GM23338 (cell line): Measurements from ENCODE around the gene MED27. TPM values are rescaled to one million over a fixed set of nuclear protein-coding genes. Genes with fewer than 3 reads are reported as not detected.

ENCODE experiments used
- ATAC-seq: fragments of 200-7000 bp; cut with Tn5 transposase; 3 replicates; pipeline ENCODE4 v1.9.1; 2020
- DNase-seq: peaks from one replicate; pipeline ENCODE4 v3.0.0-alpha.2; 2015; ENCODE audit warnings: low spot score
- H2AFZ ChIP-seq: fragments of 200-600 bp; sonication (generic); 2 replicates; pipeline ENCODE4 v1.8.0; 2016; ENCODE audit warnings: antibody characterized with exemption, mild to moderate bottlenecking, moderate library complexity
- H3F3A ChIP-seq: fragments of 200-600 bp; sonication (generic); replicated peaks from 2 replicates; pipeline ENCODE4 v1.8.0; 2017; ENCODE audit warnings: antibody characterized with exemption, mixed run types, low read depth
- H3K27ac ChIP-seq: fragments of 200-600 bp; sonication (generic); 2 replicates; pipeline ENCODE4 v1.6.1; 2016; ENCODE audit warnings: low read depth
- H3K27me3 ChIP-seq: fragments of 200-600 bp; sonication (generic); 2 replicates; pipeline ENCODE4 v1.8.0; 2016; ENCODE audit warnings: mild to moderate bottlenecking, mixed run types, moderate library complexity; ENCODE audit not compliant: insufficient read depth
- H3K36me3 ChIP-seq: fragments of 200-600 bp; sonication (generic); 2 replicates; pipeline ENCODE4 v1.8.0; 2016; ENCODE audit warnings: mild to moderate bottlenecking; ENCODE audit not compliant: insufficient read depth
- H3K4me1 ChIP-seq: fragments of 200-600 bp; sonication (generic); 2 replicates; pipeline ENCODE4 v1.8.0; 2016; ENCODE audit warnings: mild to moderate bottlenecking, moderate library complexity; ENCODE audit not compliant: insufficient read depth
- H3K4me2 ChIP-seq: fragments of 200-600 bp; sonication (generic); 2 replicates; pipeline ENCODE4 v1.7.1; 2017; ENCODE audit warnings: mixed run types
- H3K4me3 ChIP-seq: fragments of 200-600 bp; sonication (generic); 2 replicates; pipeline ENCODE4 v1.6.1; 2016; ENCODE audit warnings: mixed run types
- H3K79me2 ChIP-seq: fragments of 200-600 bp; sonication (generic); replicated peaks from 2 replicates; pipeline ENCODE4 v1.8.0; 2017; ENCODE audit warnings: mild to moderate bottlenecking; ENCODE audit not compliant: insufficient read depth
- H3K9me2 ChIP-seq: fragments of 200-600 bp; sonication (generic); 2 replicates; pipeline ENCODE4 v1.8.0; 2017; ENCODE audit not compliant: insufficient read depth
- H4K20me1 ChIP-seq: fragments of 200-600 bp; sonication (generic); replicated peaks from 2 replicates; pipeline ENCODE4 v1.8.0; 2017; ENCODE audit warnings: mild to moderate bottlenecking; ENCODE audit not compliant: insufficient read depth
- H3K27ac Mint-ChIP-seq: 2 replicates; pipeline ENCODE4 v1.8.0; 2020; ENCODE audit warnings: inconsistent platforms, mild to moderate bottlenecking, moderate library complexity, mixed read lengths
- H3K27me3 Mint-ChIP-seq: 3 replicates; pipeline ENCODE4 v1.8.0; 2022; ENCODE audit warnings: low read depth, mild to moderate bottlenecking, moderate library complexity, mixed read lengths, inconsistent platforms; ENCODE audit not compliant: insufficient read depth, poor library complexity
- H3K36me3 Mint-ChIP-seq: 3 replicates; pipeline ENCODE4 v1.8.0; 2021; ENCODE audit warnings: low read depth, mild to moderate bottlenecking, inconsistent platforms, moderate library complexity, mixed read lengths
- H3K4me1 Mint-ChIP-seq: 3 replicates; pipeline ENCODE4 v1.8.0; 2020; ENCODE audit warnings: mild to moderate bottlenecking, inconsistent platforms, mixed read lengths
- H3K4me3 Mint-ChIP-seq: 3 replicates; pipeline ENCODE4 v1.8.0; 2021; ENCODE audit warnings: moderate library complexity, mild to moderate bottlenecking, inconsistent platforms, mixed read lengths
- H3K9me3 Mint-ChIP-seq: 3 replicates; pipeline ENCODE4 v1.8.0; 2020; ENCODE audit warnings: moderate library complexity, mild to moderate bottlenecking, inconsistent platforms, mixed read lengths
- CREB1 ChIP-seq: fragments of 250-450 bp; sonication (Bioruptor Pico); IDR thresholded peaks from 2 replicates; pipeline ENCODE4 v1.5.0; 2020; ENCODE audit warnings: low read depth, mild to moderate bottlenecking, moderate library complexity
- EZH2 ChIP-seq: fragments of 200-600 bp; sonication (generic); IDR thresholded peaks from one replicate; pipeline ENCODE4 v1.8.0; 2017; ENCODE audit warnings: antibody characterized with exemption, mild to moderate bottlenecking, low read depth; ENCODE audit not compliant: unreplicated experiment
- EZH2phosphoT487 ChIP-seq: fragments of 200-600 bp; sonication (generic); IDR thresholded peaks from one replicate; pipeline ENCODE4 v1.8.1; 2018; ENCODE audit warnings: antibody characterized with exemption; ENCODE audit not compliant: unreplicated experiment
- NANOG ChIP-seq: IDR thresholded peaks from 2 replicates; pipeline ENCODE4 v1.6.1; 2016; ENCODE audit warnings: antibody characterized with exemption, borderline replicate concordance
- STAT1 ChIP-seq: IDR thresholded peaks from one replicate; pipeline ENCODE4 v1.6.1; 2016; ENCODE audit warnings: antibody characterized with exemption; ENCODE audit not compliant: unreplicated experiment
- ZNF114 ChIP-seq: fragments of 250-450 bp; sonication (Bioruptor Pico); IDR thresholded peaks from 2 replicates; pipeline ENCODE4 v1.5.0; 2020; ENCODE audit warnings: mild to moderate bottlenecking, moderate library complexity
- ZNF331 ChIP-seq: fragments of 250-450 bp; sonication (Bioruptor Pico); IDR thresholded peaks from 2 replicates; pipeline ENCODE4 v1.5.0; 2020; ENCODE audit warnings: low read depth, mild to moderate bottlenecking, moderate library complexity
- polyA plus RNA-seq: library from polyadenylated mRNA; unstranded; fragments of >200 nt; fragmentation: Nextera tagmentation; extraction: Ambion mirVana; gene quantifications from 2 replicates; pipeline ENCODE4 v1.2.1, GENCODE V29; 2016
- total RNA-seq: library from RNA; depleted of rRNA; stranded (reverse); fragments of >200 nt; shearing (Covaris generic); gene quantifications from 2 replicates; pipeline ENCODE4 v1.2.3, GENCODE V29; 2014
- TF ChIP-seq, protein P1 (sequence below), 2 experiments: fragments of 200-600 bp in 1 of 2; sonication (generic) in 1 of 2; conservative IDR thresholded peaks; 2 replicates each; pipeline versions ENCODE4 v1.5.1 to v1.6.1; 2016 to 2017; ENCODE audit warnings: antibody characterized with exemption in 2 of 2, low read depth in 2 of 2, mild to moderate bottlenecking in 2 of 2, moderate library complexity in 1 of 2
- TF ChIP-seq, protein P2 (sequence below): fragments of 250-450 bp; sonication (Bioruptor Pico); IDR thresholded peaks from 2 replicates; pipeline ENCODE4 v1.5.0; 2020; ENCODE audit warnings: mild to moderate bottlenecking, moderate library complexity

The MED27 gene
- total and polyA plus RNA-seq, 2 experiments from 2014 or later: 30.6 to 35.0 TPM

DNA sequence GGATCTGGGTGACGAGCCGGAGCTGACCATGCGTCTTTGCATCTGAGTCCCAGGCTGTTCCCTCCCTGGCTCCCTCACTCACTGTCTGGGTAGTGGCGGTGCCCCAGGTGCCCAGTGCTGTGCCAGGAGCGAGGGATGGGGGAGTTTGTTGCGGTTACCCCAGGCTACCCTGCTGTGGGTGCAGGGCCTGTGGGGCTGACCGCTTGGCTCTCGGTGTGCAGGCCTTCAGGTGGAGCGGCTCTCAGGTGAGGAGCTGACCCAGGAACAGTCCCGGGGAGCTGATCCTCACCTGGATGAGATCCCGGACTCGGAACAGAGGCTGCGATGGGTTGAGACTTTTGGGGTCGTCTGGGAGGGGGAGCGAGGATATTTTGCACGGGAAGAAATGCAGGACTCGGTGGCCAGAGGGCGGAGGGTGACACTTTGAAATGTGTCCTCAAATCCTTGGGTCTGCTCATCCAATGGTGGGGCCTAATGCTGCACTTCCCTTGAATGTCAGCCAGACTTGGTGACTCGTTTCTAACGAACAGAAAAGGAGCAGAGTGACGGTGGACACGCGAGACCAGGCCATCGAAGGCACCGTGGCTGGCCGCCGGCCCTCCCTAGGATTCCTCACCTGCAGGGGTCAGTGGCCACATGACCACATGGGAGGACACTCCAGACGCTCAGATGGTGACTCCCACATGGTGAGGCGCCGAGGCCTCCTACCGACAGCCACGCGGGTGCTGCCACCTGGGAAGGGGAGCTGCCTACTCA lies 235.5 kb downstream of the MED27 start:
- no peaks in the 10 kb centered on the region for H3K9me2 ChIP-seq
- no peaks in the 10 kb centered on the region for H3K27me3 ChIP-seq
- H3K79me2 ChIP-seq: no peaks in the 10 kb centered on the region
- H3F3A ChIP-seq: no peaks in the 10 kb centered on the region
- Mint-ChIP-seq H3K36me3 (no peaks in the 10 kb centered on the region; the same call in 2 of the 3 replicates), H3K4me1 (peaks cover 9% of the 10 kb centered on the region; the same call in 2 of the 3 replicates), H3K9me3 (no peaks in the 10 kb centered on the region; the same call in 1 of the 3 replicates), H3K27ac (no peak overlapping the region), H3K27me3 (peaks cover 10% of the 10 kb centered on the region), H3K4me3 (no peak overlapping the region)
- no peak overlapping the region for H2AFZ ChIP-seq
- no peaks in the 10 kb centered on the region for H4K20me1 ChIP-seq
- no peak for TF ChIP-seq NANOG
- H3K36me3 ChIP-seq: no peaks in the 10 kb centered on the region
- H3K4me2 ChIP-seq: no peak overlapping the region
- ATAC-seq: no peak
- H3K4me1 ChIP-seq: no peaks in the 10 kb centered on the region
- no peak overlapping the region for H3K4me3 ChIP-seq
- H3K27ac ChIP-seq: no peak overlapping the region
- DNase-seq: no peak

DNA sequence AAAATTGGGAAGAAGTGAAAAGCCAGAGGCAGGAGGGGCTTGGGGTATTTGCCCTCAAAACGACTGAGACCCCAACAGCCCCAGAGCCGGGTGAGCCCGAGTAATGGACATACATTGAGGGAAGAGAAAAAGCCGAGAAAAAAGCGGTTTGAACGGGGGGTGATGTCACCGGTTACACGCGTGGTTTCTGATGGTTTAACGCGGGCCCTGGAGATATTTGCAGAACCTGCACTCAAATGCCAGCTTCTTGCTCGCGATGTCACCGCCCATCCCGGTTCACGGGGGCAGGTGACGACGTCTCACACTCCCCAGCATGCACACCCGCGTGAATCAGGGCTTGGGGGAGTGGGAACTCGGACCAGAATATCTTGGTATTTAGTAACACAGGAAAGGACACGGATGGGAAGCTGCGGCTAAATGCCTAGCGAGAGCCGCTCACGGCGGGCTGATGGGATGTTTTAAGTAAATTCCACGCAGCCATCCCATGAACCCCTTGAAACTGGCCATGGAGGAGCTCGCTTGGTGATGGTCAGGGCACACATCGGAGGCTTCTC lies 237.8 kb downstream of the MED27 start:
- DNase-seq (no peak), ATAC-seq (no peak)
- H3K27me3 ChIP-seq: no peaks in the 10 kb centered on the region
- H3K36me3 ChIP-seq: no peaks in the 10 kb centered on the region
- no peaks in the 10 kb centered on the region for H4K20me1 ChIP-seq
- H2AFZ ChIP-seq: no peak overlapping the region
- no peaks in the 10 kb centered on the region for H3F3A ChIP-seq
- no peaks in the 10 kb centered on the region for H3K9me2 ChIP-seq
- no peaks in the 10 kb centered on the region; the same call in 2 of the 3 replicates for H3K9me3 Mint-ChIP-seq
- peaks cover 8% of the 10 kb centered on the region for H3K27me3 Mint-ChIP-seq
- H3K27ac Mint-ChIP-seq: no peak overlapping the region
- H3K36me3 Mint-ChIP-seq: no peaks in the 10 kb centered on the region
- H3K4me1 Mint-ChIP-seq: peaks cover 16% of the 10 kb centered on the region
- no peaks in the 10 kb centered on the region for H3K79me2 ChIP-seq
- H3K27ac ChIP-seq: no peak overlapping the region
- no peak overlapping the region for H3K4me2 ChIP-seq
- no peaks in the 10 kb centered on the region for H3K4me1 ChIP-seq
- no peak overlapping the region for H3K4me3 Mint-ChIP-seq
- H3K4me3 ChIP-seq: no peak overlapping the region
- TF ChIP-seq STAT1: no peak
- TF ChIP-seq EZH2phosphoT487: no peak
- no peak for TF ChIP-seq CREB1 (CRISPR knock-in tag)
- TF ChIP-seq, protein P1, sequence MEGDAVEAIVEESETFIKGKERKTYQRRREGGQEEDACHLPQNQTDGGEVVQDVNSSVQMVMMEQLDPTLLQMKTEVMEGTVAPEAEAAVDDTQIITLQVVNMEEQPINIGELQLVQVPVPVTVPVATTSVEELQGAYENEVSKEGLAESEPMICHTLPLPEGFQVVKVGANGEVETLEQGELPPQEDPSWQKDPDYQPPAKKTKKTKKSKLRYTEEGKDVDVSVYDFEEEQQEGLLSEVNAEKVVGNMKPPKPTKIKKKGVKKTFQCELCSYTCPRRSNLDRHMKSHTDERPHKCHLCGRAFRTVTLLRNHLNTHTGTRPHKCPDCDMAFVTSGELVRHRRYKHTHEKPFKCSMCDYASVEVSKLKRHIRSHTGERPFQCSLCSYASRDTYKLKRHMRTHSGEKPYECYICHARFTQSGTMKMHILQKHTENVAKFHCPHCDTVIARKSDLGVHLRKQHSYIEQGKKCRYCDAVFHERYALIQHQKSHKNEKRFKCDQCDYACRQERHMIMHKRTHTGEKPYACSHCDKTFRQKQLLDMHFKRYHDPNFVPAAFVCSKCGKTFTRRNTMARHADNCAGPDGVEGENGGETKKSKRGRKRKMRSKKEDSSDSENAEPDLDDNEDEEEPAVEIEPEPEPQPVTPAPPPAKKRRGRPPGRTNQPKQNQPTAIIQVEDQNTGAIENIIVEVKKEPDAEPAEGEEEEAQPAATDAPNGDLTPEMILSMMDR (conservative IDR thresholded peaks at IDR 0.05; ENCODE audit: low read depth in 2 of 2): no peak
- TF ChIP-seq ZNF114 (CRISPR knock-in tag): no peak
- TF ChIP-seq EZH2: no peak
- TF ChIP-seq ZNF331 (CRISPR knock-in tag): no peak
- TF ChIP-seq, protein P2, sequence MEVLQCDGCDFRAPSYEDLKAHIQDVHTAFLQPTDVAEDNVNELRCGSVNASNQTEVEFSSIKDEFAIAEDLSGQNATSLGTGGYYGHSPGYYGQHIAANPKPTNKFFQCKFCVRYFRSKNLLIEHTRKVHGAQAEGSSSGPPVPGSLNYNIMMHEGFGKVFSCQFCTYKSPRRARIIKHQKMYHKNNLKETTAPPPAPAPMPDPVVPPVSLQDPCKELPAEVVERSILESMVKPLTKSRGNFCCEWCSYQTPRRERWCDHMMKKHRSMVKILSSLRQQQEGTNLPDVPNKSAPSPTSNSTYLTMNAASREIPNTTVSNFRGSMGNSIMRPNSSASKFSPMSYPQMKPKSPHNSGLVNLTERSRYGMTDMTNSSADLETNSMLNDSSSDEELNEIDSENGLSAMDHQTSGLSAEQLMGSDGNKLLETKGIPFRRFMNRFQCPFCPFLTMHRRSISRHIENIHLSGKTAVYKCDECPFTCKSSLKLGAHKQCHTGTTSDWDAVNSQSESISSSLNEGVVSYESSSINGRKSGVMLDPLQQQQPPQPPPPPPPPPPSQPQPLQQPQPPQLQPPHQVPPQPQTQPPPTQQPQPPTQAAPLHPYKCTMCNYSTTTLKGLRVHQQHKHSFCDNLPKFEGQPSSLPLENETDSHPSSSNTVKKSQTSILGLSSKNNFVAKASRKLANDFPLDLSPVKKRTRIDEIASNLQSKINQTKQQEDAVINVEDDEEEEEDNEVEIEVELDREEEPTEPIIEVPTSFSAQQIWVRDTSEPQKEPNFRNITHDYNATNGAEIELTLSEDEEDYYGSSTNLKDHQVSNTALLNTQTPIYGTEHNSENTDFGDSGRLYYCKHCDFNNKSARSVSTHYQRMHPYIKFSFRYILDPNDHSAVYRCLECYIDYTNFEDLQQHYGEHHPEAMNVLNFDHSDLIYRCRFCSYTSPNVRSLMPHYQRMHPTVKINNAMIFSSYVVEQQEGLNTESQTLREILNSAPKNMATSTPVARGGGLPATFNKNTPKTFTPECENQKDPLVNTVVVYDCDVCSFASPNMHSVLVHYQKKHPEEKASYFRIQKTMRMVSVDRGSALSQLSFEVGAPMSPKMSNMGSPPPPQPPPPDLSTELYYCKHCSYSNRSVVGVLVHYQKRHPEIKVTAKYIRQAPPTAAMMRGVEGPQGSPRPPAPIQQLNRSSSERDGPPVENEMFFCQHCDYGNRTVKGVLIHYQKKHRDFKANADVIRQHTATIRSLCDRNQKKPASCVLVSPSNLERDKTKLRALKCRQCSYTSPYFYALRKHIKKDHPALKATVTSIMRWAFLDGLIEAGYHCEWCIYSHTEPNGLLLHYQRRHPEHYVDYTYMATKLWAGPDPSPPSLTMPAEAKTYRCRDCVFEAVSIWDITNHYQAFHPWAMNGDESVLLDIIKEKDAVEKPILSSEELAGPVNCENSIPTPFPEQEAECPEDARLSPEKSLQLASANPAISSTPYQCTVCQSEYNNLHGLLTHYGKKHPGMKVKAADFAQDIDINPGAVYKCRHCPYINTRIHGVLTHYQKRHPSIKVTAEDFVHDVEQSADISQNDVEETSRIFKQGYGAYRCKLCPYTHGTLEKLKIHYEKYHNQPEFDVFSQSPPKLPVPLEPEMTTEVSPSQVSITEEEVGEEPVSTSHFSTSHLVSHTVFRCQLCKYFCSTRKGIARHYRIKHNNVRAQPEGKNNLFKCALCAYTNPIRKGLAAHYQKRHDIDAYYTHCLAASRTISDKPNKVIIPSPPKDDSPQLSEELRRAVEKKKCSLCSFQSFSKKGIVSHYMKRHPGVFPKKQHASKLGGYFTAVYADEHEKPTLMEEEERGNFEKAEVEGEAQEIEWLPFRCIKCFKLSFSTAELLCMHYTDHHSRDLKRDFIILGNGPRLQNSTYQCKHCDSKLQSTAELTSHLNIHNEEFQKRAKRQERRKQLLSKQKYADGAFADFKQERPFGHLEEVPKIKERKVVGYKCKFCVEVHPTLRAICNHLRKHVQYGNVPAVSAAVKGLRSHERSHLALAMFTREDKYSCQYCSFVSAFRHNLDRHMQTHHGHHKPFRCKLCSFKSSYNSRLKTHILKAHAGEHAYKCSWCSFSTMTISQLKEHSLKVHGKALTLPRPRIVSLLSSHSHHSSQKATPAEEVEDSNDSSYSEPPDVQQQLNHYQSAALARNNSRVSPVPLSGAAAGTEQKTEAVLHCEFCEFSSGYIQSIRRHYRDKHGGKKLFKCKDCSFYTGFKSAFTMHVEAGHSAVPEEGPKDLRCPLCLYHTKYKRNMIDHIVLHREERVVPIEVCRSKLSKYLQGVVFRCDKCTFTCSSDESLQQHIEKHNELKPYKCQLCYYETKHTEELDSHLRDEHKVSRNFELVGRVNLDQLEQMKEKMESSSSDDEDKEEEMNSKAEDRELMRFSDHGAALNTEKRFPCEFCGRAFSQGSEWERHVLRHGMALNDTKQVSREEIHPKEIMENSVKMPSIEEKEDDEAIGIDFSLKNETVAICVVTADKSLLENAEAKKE (CRISPR knock-in tag): no peak
